Tibial nerve (tissue), 4 donors: ENCODE results near the gene RPS19BP1.

Experiments used
- CTCF ChIP-seq, 5 experiments: fragments of 200-600 bp in 3 of 5; fragments of 450-650 bp in 2 of 5; sonication (generic) in 3 of 5; IDR thresholded peaks; one replicate each; pipeline ENCODE4 v1.5.1; 2016 to 2019; ENCODE audit warnings: antibody characterized with exemption in 5 of 5, mild to moderate bottlenecking in 3 of 5, moderate library complexity in 2 of 5
- EP300 ChIP-seq, 2 donors: sonication (generic); formaldehyde crosslinking; IDR thresholded peaks; one replicate each; pipeline ENCODE4 v1.6.1; 2017; ENCODE audit warnings: antibody characterized with exemption in 2 of 2, mild to moderate bottlenecking in 1 of 2

- TF ChIP-seq CTCF (IDR thresholded peaks at IDR 0.05) (no peak), EP300 (IDR thresholded peaks at IDR 0.05) (no peak)
Measured at GRCh38 chr22:39570665-39571064, 38.1 kb upstream of the RPS19BP1 start, which contains the start of gene CACNA1I.
